Heart left ventricle (tissue), 16 donors: Measurements from ENCODE around the gene MRPL48. TPM values are rescaled to one million over a fixed set of nuclear protein-coding genes. Genes with fewer than 3 reads are reported as not detected.
"Not testable (repeated sequence)": the region's sequence is repeated elsewhere in the genome, so short reads cannot be mapped to it uniquely, and the experiment has no call there.

Experiments
- ATAC-seq, 4 donors: fragments of 200-7000 bp; cut with Tn5 transposase; one replicate each; pipeline ENCODE4 v1.9.1; 2020 to 2022; ENCODE audit warnings: moderate library complexity in 4 of 4, mild to moderate bottlenecking in 3 of 4, moderate number of reproducible peaks in 1 of 4
- DNase-seq, 5 donors: peaks; one replicate each; pipeline ENCODE4 v3.0.0-alpha.2; 2020
- H3K27ac ChIP-seq, 12 donors: fragments of 200-600 bp; sonication (generic) in 4 of 12; one replicate each; pipeline versions ENCODE4 v1.5.0 to v1.8.0; 2016 to 2022; ENCODE audit warnings: mild to moderate bottlenecking in 2 of 12
- H3K27me3 ChIP-seq, 9 donors: fragments of 200-600 bp; sonication (generic) in 2 of 9; one replicate each; pipeline versions ENCODE4 v1.5.1 to v1.8.0; 2016 to 2022; ENCODE audit warnings: mild to moderate bottlenecking in 3 of 9
- H3K36me3 ChIP-seq, 9 donors: fragments of 200-600 bp; sonication (generic) in 2 of 9; one replicate each; pipeline versions ENCODE4 v1.5.0 to v1.8.0; 2018 to 2022; ENCODE audit warnings: mild to moderate bottlenecking in 2 of 9
- H3K4me1 ChIP-seq, 12 donors: fragments of 200-600 bp; sonication (generic) in 4 of 12; one replicate each; pipeline versions ENCODE4 v1.5.0 to v1.8.0; 2016 to 2022; ENCODE audit warnings: mild to moderate bottlenecking in 3 of 12
- H3K4me3 ChIP-seq, 12 donors: fragments of 200-600 bp; sonication (generic) in 4 of 12; one replicate each; pipeline versions ENCODE4 v1.5.0 to v1.8.0; 2017 to 2022; ENCODE audit warnings: mild to moderate bottlenecking in 9 of 12, moderate library complexity in 4 of 12
- H3K9me3 ChIP-seq, 12 donors: fragments of 200-600 bp; sonication (generic) in 4 of 12; one replicate each; pipeline versions ENCODE4 v1.5.0 to v1.8.0; 2016 to 2022; ENCODE audit warnings: mild to moderate bottlenecking in 1 of 12
- POLR2A ChIP-seq, 2 donors: fragments of 450-650 bp; IDR thresholded peaks; one replicate each; pipeline ENCODE4 v1.6.1; 2017; ENCODE audit warnings: antibody characterized with exemption in 2 of 2, mild to moderate bottlenecking in 2 of 2, moderate library complexity in 2 of 2
- WGBS, 4 donors: extraction: QIAGEN DNeasy Blood & Tissue Kit in 2 of 4; methylation state at CpG; one replicate each; pipeline versions ENCODE4 v1.1.5 to v1.1.7; 2013 to 2018; 5-methylcytosine and 5-hydroxymethylcytosine counted together
- intact Hi-C, 10 donors: fragments of 100-400 bp; cut with DNase I; formaldehyde crosslinking; loops; one replicate each; pipeline versions ENCODE4 v1.11.1 to v1.14.2; 2022
- polyA plus RNA-seq, 2 donors: library from polyadenylated mRNA; stranded (reverse); fragments of 200-250 nt; gene quantifications; one replicate each; pipeline ENCODE4 v1.2.3, GENCODE V29; 2013
- total RNA-seq, 9 donors: library from RNA; depleted of rRNA in 2 of 9; stranded (reverse); fragments of >200 nt in 2 of 9; fragmentation: NEBNext Ultra II Directional in 3 of 9; extraction: Animal tissue kit (Norgen Biotek cat#: 25700) in 3 of 9; gene quantifications; one replicate each; pipeline versions ENCODE4 v1.1.0 to v1.2.4, GENCODE V29; 2016 to 2023
- TF ChIP-seq, protein P1 (sequence below), 12 donors: fragments of 200-600 bp; sonication (generic) in 4 of 12; IDR thresholded peaks; one replicate each; pipeline versions ENCODE4 v1.5.0 to v1.8.0; 2018 to 2022; ENCODE audit warnings: antibody characterized with exemption in 12 of 12, mild to moderate bottlenecking in 5 of 12
- donor health status: ischemic (EF 13 %, LVEDD 7.1; RV severe dilation, severe dysfunction).
- donor health status: healthy with polysubstance abuse.
- donor health status: DM: no; HTN: yes; CAD: no.
- donor health status: DM: no; HTN: no; CAD: no.
- donor health status: ischemic (EF 25% LVEDD 6.9; RV normal size, moderate dysfunction).
- donor health status: ischemic (EF 25% LVEDD 5.7; RV mildly dilated, moderate dysfunction).
- donor health status: healthy.
- donor health status: DM: yes; HTN: yes; CAD: no.
- donor health status: ischemic (EF 35%, LVEDD 5.7; RV mildly dilated, moderate dysfunction).
- donor health status: nonischemic (EF 11% LVEDD 7.7; RV severe dilation, severe dysfunction).
- donor health status: DM: yes; HTN: yes; CAD: no.
- donor health status: PGD.
- donor health status: ischemic (EF 29% LVEDD 5.4; RV normal size, mild dysfunction).
- donor health status: nonischemic (EF 23%, LVEDD 6.1; RV moderate dilation, normal function).

Gene MRPL48
- total and polyA plus RNA-seq, 11 donors: 21.0 to 47.7 (median 39.4) TPM

DNA sequence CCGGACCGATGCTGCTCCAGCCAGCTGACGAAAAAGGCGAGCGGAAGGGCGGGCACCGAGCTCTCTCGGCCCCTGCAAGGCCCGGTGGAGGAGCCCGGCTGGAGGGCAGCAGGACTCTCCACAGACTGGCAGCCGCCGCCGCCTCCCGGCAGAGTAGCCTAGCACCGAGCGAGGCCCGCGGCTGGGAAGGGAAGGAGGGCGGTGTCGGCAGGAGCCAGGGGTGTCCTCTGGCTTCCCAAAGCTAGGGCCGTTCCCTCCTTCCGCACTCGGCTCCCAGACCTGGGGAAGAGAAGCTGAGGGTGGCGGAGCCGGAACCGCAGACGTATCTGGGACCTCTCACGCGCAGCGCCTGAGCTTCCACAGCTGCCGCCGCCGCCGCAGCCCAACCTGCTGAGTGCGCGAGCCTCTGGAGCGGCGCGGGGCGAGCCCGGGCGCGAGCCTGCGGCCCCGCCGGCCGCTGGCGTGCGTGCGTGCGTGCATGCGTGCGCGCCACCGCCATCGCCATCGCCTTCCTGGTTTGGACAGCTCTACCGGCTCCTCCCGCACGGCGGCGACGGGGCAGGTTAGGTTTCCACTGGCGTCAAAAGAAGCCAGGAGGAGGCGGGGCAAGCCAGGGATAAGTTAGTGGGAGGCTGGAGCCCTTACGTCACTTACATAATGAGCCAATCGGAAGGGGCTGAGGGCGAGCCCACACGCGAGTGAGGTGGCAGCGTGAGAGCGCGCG lies 26.8 kb upstream of the MRPL48 start, which contains the start of gene RAB6A:
Gene RAB6A (minus strand): TSS at position 396 of the 724 bp plus-strand sequence. CDS start 439 bp downstream, outside the sequence.
- ATAC-seq (peak; percentile 95 to 99 (median 98)), DNase-seq (peak; percentile 100)
- WGBS, 4 donors: 0 to 1% (median 0%) methylated on average over 42 to 74 of the region's 74 CpGs
- Histone ChIP-seq H3K9me3 (no peaks in the 10 kb centered on the region), H3K4me3 (peak within 1 kb of the TSS; percentile 61 to 99 (median 89)), H3K27me3 (no peaks in the 10 kb centered on the region), H3K4me1 (peaks cover 2 to 29% (median 16%) of the 10 kb centered on the region in 12 donors), H3K27ac (peak within 1 kb of the TSS; percentile 90 to 99 (median 98)), H3K36me3 (no peaks in the 10 kb centered on the region)
- peak in 1 of 2 donors; percentile 85 for TF ChIP-seq POLR2A (IDR thresholded peaks at IDR 0.05)
- TF ChIP-seq, protein P1, sequence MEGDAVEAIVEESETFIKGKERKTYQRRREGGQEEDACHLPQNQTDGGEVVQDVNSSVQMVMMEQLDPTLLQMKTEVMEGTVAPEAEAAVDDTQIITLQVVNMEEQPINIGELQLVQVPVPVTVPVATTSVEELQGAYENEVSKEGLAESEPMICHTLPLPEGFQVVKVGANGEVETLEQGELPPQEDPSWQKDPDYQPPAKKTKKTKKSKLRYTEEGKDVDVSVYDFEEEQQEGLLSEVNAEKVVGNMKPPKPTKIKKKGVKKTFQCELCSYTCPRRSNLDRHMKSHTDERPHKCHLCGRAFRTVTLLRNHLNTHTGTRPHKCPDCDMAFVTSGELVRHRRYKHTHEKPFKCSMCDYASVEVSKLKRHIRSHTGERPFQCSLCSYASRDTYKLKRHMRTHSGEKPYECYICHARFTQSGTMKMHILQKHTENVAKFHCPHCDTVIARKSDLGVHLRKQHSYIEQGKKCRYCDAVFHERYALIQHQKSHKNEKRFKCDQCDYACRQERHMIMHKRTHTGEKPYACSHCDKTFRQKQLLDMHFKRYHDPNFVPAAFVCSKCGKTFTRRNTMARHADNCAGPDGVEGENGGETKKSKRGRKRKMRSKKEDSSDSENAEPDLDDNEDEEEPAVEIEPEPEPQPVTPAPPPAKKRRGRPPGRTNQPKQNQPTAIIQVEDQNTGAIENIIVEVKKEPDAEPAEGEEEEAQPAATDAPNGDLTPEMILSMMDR (IDR thresholded peaks at IDR 0.05): peak in 10 of 12 donors; percentile 20 to 61 (median 41)
- intact Hi-C loops: loop anchor here in 7 of 10 donors (1.0 kb wide), 1 partner anchor 18 kb away; no protein-coding TSS in a partner anchor

DNA sequence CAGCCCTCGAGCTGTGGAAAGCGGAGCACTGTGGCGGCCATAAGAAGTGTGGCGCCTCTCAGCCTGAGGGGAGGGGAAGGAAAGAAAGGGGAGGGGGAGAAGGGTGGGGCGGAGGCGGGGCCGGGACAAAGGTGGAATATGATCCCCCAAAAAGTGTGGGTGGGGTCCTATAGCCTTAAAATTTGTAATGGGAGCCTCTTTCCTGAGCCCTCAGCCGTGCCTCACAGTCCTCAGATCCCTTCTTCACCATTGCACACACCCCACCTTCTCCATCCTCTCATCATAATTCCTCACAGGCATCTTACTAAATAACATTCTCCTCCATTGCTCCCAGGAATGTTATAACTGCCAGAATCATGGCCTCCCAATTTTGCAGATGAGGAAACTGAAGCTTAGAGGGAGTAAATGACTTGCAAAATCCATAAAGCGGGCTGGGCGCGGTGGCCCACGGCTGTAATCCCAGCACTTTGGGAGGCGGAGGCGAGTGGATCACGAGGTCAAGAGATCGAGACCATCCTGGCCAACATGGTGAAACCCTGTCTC lies 26.2 kb upstream of the MRPL48 start:
- H3K4me3 ChIP-seq: peak overlapping the region in 10 of 12 donors; percentile 45 to 99 (median 86)
- no peaks in the 10 kb centered on the region for H3K9me3 ChIP-seq
- DNase-seq (peak in 1 of 5 donors; percentile 33), ATAC-seq (peak in 3 of 4 donors; percentile 17 to 22 (median 18))
- TF ChIP-seq, protein P1 (IDR thresholded peaks at IDR 0.05): no peak
- TF ChIP-seq POLR2A (IDR thresholded peaks at IDR 0.05): no peak
- peaks cover 2 to 29% (median 16%) of the 10 kb centered on the region in 12 donors for H3K4me1 ChIP-seq
- intact Hi-C loops: loop anchor here in 7 of 10 donors (1.0 kb wide), 1 partner anchor 18 kb away; no protein-coding TSS in a partner anchor
- H3K27ac ChIP-seq: peak overlapping the region; percentile 50 to 99 (median 98)
- 45 to 49% (median 47%) methylated on average over 16 of the region's 16 CpGs for WGBS, 4 donors
- H3K36me3 ChIP-seq: no peaks in the 10 kb centered on the region
- H3K27me3 ChIP-seq: no peaks in the 10 kb centered on the region

DNA sequence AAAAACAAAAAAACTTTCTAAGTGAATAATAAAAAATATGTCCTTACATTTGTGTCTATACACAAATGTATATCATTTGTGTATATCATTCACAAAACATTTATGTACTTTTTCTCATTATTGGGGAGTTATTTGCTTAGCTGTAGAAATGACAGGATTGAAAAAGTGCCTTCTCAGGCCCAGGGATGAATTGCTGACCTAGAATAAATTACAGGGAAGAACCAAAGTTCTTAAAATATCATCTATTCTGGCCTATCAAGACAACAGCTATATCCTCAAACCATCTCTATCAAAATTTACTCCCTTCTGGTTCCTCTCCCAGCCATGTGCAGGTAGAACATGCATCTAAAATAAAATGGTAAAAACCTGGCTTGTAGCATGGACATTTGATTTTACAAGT lies 24.9 kb upstream of the MRPL48 start:
- Histone ChIP-seq H3K36me3 (no peaks in the 10 kb centered on the region), H3K4me1 (peaks cover 0 to 24% (median 14%) of the 10 kb centered on the region in 12 donors), H3K9me3 (no peaks in the 10 kb centered on the region), H3K27ac (no peak overlapping the region), H3K4me3 (no peak overlapping the region), H3K27me3 (no peaks in the 10 kb centered on the region)
- ATAC-seq (no peak), DNase-seq (no peak)
- intact Hi-C loops: no loop called here
- TF ChIP-seq POLR2A (IDR thresholded peaks at IDR 0.05): no peak
- TF ChIP-seq, protein P1 (IDR thresholded peaks at IDR 0.05): no peak

DNA sequence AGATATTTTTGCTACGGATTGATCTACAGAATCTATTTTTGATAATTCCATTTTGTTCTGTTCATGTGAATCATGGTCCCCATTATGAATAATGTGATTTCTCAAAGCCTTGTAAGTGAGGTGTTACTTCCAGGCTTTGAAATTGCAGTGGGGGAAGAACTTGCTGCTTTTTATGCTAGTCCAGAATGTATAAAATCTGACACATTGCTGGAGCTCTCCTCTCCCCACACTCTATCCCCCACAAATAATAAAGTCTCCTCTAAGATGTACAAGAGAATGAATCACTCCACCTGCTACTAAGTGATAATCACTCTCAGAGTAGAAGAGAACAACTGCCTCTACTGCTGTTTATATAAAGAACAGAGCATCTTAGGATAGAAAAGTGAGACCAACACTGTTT lies 20.9 kb upstream of the MRPL48 start:
- no peak for TF ChIP-seq POLR2A (IDR thresholded peaks at IDR 0.05)
- TF ChIP-seq, protein P1 (IDR thresholded peaks at IDR 0.05): no peak
- no peaks in the 10 kb centered on the region for H3K36me3 ChIP-seq
- H3K9me3 ChIP-seq: no peaks in the 10 kb centered on the region
- 71 to 90% (median 79%) methylated on average over 1 of the region's 1 CpG for WGBS, 4 donors
- intact Hi-C loops: no loop called here
- H3K27ac ChIP-seq: no peak overlapping the region
- no peaks in the 10 kb centered on the region for H3K4me1 ChIP-seq
- DNase-seq (no peak), ATAC-seq (no peak)
- no peak overlapping the region for H3K4me3 ChIP-seq
- no peaks in the 10 kb centered on the region for H3K27me3 ChIP-seq

DNA sequence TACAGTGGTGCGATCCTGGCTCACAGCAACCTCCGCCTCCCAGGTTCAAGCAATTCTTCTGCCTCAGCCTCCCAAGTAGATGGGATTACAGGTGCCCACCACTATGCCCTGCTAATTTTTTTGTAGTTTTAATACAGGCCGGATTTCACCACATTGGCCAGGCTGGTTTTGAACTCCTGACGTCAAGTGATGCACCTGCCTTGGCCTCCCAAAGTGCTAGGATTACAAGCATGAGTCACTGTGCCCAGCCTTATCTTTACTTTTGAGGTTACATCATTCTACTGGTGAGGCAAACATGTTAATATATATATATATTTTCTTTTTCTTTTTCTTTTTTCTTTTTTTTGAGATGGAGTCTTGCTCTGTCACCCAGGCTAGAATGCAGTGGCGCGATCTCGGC lies 16.9 kb upstream of the MRPL48 start:
- H3K27ac ChIP-seq, H3K27me3 ChIP-seq, H3K36me3 ChIP-seq, intact Hi-C loops, H3K4me3 ChIP-seq, DNase-seq, ATAC-seq, H3K9me3 ChIP-seq, H3K4me1 ChIP-seq: not testable (repeated sequence)
- 93 to 96% (median 94%) methylated on average over 7 of the region's 7 CpGs for WGBS, 4 donors
